LoVo (cell line): ENCODE data around the gene CELSR2.

Source experiments
- DNase-seq: peaks from one replicate; pipeline ENCODE4 v3.0.0-alpha.2; 2016; ENCODE audit warnings: low spot score

CELSR2 gene

DNA sequence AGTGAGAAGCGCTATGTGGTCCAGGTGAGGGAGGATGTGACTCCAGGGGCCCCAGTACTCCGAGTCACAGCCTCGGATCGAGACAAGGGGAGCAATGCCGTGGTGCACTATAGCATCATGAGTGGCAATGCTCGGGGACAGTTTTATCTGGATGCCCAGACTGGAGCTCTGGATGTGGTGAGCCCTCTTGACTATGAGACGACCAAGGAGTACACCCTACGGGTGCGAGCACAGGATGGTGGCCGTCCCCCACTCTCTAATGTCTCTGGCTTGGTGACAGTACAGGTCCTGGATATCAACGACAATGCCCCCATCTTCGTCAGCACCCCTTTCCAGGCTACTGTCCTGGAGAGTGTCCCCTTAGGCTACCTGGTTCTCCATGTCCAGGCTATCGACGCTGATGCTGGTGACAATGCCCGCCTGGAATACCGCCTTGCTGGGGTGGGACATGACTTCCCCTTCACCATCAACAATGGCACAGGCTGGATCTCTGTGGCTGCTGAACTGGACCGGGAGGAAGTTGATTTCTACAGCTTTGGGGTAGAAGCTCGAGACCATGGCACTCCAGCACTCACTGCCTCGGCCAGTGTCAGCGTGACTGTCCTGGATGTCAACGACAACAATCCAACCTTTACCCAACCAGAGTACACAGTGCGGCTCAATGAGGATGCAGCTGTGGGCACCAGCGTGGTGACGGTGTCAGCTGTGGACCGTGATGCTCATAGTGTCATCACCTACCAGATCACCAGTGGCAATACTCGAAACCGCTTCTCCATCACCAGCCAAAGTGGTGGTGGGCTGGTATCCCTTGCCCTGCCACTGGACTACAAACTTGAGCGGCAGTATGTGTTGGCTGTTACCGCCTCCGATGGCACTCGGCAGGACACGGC lies 2.2 kb downstream of the CELSR2 start:
- DNase-seq = no peak

DNA sequence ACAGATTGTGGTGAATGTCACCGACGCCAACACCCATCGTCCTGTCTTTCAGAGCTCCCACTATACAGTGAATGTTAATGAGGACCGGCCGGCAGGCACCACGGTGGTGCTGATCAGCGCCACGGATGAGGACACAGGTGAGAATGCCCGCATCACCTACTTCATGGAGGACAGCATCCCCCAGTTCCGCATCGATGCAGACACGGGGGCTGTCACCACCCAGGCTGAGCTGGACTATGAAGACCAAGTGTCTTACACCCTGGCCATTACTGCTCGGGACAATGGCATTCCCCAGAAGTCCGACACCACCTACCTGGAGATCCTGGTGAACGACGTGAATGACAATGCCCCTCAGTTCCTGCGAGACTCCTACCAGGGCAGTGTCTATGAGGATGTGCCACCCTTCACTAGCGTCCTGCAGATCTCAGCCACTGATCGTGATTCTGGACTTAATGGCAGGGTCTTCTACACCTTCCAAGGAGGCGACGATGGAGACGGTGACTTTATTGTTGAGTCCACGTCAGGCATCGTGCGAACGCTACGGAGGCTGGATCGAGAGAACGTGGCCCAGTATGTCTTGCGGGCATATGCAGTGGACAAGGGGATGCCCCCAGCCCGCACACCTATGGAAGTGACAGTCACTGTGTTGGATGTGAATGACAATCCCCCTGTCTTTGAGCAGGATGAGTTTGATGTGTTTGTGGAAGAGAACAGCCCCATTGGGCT lies 3.0 kb downstream of the CELSR2 start:
- DNase-seq = no peak

- no peak for DNase-seq
Measured at GRCh38 chr1:109252893-109253802, 3.8 kb downstream of the CELSR2 start.

- DNase-seq = no peak
Measured at GRCh38 chr1:109253803-109254620, 4.7 kb downstream of the CELSR2 start.

DNA sequence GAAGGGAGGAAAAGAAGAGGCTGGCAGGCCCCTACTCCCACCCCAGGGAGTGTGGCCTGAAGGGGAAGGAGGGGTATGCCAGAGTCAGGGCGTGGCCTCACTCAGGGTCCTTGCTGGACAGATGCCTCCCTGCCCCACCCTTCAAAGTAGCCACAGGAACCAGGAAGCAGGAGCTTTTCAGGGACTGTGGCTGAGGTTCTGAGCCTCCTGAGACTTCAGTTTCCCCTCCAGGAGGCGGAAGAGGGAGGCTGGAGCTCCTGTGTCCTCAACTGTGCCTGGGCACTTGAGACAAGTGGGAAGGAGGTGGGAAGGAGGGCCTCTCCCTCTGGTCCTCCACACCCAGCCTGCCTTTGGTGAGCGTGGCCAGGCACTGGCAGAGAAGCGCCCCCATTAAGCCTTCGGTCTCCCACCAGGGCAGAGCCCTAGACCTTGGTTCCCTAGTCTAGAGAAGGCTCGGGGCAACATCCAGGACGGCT lies 5.3 kb downstream of the CELSR2 start:
- no peak for DNase-seq

DNA sequence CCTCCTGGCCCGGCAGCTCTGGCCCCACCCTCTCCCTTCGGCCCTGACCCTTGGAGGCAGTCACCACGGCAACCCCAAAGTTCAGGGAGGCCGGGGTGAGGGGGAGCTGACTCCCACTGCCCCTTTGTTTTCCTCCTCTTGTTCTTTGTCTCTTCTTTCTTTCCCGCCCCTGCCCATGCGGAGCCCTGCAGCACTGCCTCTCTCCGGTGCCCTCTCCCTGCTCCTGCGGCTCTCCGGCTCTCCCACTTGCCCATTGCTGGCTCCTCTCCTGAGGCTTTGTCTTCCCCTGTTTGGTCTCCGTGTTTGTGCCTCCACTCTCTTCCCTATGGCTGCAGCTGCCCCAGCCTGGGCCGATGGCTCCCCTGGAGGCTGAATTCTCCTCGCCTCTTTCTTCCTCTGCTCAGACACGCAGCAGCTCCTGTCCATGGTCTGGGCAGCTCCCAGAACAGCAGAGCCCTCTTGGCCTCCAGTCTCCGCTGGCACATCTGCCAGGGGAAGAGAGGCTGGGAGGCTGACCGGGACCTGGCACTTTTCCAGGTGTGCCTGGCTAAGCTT lies 5.8 kb downstream of the CELSR2 start:
- DNase-seq = no peak

- no peak for DNase-seq
Measured at GRCh38 chr1:109255678-109256077, 6.3 kb downstream of the CELSR2 start.

GRCh38 chr1:109256085-109256484 lies 6.7 kb downstream of the CELSR2 start:
- DNase-seq = no peak

- DNase-seq = no peak
Measured at GRCh38 chr1:109256971-109257681, 7.8 kb downstream of the CELSR2 start.

DNA sequence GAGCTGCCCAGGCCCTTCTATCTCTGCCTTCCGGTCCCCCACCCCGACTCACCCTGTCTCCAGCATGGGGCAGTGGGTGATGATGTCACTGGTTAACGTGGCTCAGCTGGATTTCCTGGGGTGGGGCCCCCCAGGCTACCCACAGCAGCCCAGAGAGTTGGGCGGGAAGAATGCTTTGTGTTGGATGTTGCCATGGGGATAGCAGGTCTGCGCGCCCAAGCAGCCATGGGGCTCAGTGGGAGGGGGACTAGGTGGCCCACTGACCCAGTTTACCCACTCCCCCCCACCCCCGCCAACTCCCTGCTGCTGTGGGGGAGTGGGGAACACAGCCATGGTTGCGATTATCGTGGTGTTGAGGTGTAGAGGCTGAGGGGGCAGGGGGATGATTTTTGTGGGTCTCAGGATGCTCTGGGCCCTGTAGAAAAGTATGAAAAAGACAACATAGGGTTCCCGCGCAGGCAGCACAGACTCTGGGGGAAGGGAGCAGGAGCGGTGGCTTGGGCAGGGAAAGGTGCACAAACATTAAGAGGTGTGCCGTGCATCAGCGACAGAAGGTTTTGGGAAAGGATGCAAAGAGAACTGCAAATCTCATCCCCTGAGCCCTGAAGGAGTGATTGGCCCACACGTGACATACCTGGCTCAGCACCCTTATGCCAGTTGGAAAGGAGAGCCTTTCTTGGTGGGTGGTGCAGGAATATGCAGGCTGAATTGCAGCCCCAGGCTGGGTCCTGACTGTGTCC lies 8.5 kb downstream of the CELSR2 start:
- DNase-seq = no peak

GRCh38 chr1:109258481-109259466 lies 9.4 kb downstream of the CELSR2 start:
- no peak for DNase-seq

DNA sequence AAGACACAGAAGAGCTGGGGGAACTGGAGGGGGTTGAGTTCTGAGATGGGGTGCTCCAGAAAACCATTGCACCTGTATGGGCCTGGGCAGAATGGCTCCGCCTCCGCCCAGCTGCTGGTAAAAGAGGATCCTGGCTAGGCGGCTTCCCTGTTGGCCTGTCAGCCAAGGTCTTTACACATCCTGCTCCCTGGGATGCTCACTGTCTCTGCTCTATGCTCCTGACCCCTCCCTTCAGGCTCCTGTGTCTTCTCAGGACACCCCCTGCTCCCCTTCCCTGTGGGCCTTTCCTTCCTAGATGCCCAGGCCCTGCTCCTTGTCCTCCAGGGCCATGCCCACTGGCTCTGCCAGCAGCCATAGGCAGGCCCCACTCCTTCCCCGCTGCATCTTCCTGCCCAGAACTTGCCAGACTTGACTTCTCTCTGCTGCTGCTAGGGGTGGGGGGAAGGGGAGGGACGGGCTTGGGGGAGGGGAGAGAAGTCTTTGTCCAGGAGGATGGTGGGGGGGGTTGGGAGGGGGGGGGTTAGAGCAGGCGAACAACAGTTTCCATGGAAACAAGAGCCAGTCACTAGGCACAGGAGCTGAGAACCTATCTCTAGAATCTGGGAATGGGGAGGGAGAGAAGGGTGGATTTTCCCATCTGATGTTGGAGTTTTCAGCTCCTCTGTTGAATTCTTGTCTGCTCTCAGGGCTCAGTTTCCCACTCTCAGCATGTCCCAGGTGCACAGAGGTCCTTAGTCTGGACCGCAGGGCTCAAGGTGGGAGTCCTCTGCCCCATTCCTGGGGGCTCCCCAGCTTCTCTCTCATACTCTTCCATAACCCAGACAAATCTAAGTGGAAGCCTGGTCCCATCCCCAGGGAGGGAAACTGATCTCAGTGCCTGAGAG lies 10.6 kb downstream of the CELSR2 start:
- DNase-seq = no peak

- no peak for DNase-seq
Measured at GRCh38 chr1:109261006-109261405, 11.7 kb downstream of the CELSR2 start.

GRCh38 chr1:109261578-109261977 lies 12.2 kb downstream of the CELSR2 start:
- no peak for DNase-seq

DNA sequence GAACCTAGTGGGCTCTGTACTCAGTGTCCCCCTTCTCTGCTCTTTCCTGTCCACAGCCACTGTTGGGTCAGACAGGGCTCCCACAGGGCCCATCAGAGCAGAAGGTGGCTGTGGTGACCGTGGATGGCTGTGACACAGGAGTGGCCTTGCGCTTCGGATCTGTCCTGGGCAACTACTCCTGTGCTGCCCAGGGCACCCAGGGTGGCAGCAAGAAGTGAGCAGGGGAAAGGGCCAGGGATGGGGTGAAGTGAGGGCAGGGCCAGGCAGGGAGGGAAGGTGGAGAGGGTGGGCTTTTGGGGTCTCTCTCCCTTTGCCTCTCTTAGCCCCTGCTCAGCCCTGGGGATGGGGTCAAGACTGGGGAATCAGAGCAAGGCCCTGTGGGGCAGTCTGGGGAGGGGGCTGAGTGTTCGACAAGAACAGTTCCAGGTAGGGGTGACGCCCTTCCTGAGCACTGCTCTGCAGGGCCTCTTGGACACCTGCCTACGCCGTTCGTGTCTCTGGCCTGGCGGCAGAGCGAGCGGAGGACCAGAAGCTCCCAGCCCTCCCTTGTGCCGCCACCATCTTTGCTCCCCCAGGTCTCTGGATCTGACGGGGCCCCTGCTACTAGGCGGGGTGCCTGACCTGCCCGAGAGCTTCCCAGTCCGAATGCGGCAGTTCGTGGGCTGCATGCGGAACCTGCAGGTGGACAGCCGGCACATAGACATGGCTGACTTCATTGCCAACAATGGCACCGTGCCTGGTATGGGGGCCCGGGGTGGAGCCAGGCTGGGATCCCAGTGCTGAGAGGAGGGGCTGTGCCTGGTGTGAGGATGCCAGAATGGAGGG lies 13.1 kb downstream of the CELSR2 start:
- DNase-seq = no peak

GRCh38 chr1:109263234-109263596 lies 13.9 kb downstream of the CELSR2 start:
- DNase-seq = no peak
